K562 (cell line): ENCODE measurements around the gene PPRC1. TPM values are rescaled to one million over a fixed set of nuclear protein-coding genes. Genes with fewer than 3 reads are reported as not detected.

Experiments used
- ATAC-seq: fragments of 200-7000 bp; cut with Tn5 transposase; 3 replicates; pipeline ENCODE4 v1.9.1; 2020; ENCODE audit warnings: moderate library complexity
- BruUV-seq: library from RNA; stranded (reverse); fragments of 400-500 nt; replicated peaks from 2 replicates; lab custom pipeline; 2021; lab: Mats Ljungman, UMichigan
- CTCF ChIA-PET: fragments of 300-600 bp; formaldehyde crosslinking; extraction: SDS; loops from one replicate; lab custom pipeline; 2021; ENCODE audit warnings: low intra/inter-chr PET ratio; lab: Yijun Ruan, JAX
- POLR2A ChIA-PET: fragments of 300-600, 350-650 bp; sonication (Branson Sonifier 250); formaldehyde crosslinking; extraction: SDS; loops from one replicate; lab custom pipeline; 2021; ENCODE audit warnings: antibody characterized with exemption, inconsistent platforms; lab: Yijun Ruan, JAX
- DNase-seq, 4 experiments: peaks; one replicate each; pipeline versions ENCODE4 v3.0.0 to v3.0.0-alpha.2; 2011 to 2018; ENCODE audit warnings: low spot score in 3 of 4, mixed read lengths in 3 of 4; ENCODE audit errors: extremely low read depth in 1 of 4
- FAIRE-seq: peaks from 2 replicates; lab custom pipeline; 2011; peaks lifted over from hg19 to GRCh38; lab: Jason Lieb, UNC
- H2AFZ ChIP-seq: 2 replicates; pipeline ENCODE4 v1.6.0; 2011; ENCODE audit warnings: low read depth, low read length, control low read depth, inconsistent platforms
- H3K27ac ChIP-seq: fragments of 200-600 bp; 3 replicates; pipeline ENCODE4 v1.8.0; 2011; ENCODE audit warnings: low read depth, mild to moderate bottlenecking, control low read depth, inconsistent platforms, low read length, moderate library complexity, mixed read lengths; ENCODE audit errors: extremely low read depth
- H3K27me3 ChIP-seq, 2 experiments: fragments of 300-600 bp in 1 of 2; 2 replicates in 1 of 2; 3 replicates in 1 of 2; pipeline versions ENCODE4 v1.6.0 to v1.8.0; 2011; ENCODE audit warnings: inconsistent platforms in 2 of 2, low read length in 2 of 2, mild to moderate bottlenecking in 1 of 2, mixed read lengths in 1 of 2, moderate library complexity in 1 of 2; ENCODE audit not compliant: control insufficient read depth in 2 of 2, insufficient read depth in 2 of 2
- H3K36me3 ChIP-seq: fragments of 300-600 bp; 3 replicates; pipeline ENCODE4 v1.8.0; 2011; ENCODE audit warnings: mild to moderate bottlenecking, low read length, inconsistent platforms; ENCODE audit not compliant: control insufficient read depth, insufficient read depth
- H3K4me1 ChIP-seq, 2 experiments: fragments of 200-600 bp in 1 of 2; replicated peaks in 1 of 2; 2 replicates in 1 of 2; 3 replicates in 1 of 2; pipeline versions ENCODE4 v1.5.1 to v1.8.0; 2011; ENCODE audit warnings: inconsistent platforms in 2 of 2, low read length in 2 of 2, mild to moderate bottlenecking in 1 of 2, mixed read lengths in 1 of 2, moderate library complexity in 1 of 2; ENCODE audit not compliant: control insufficient read depth in 2 of 2, insufficient read depth in 2 of 2
- H3K4me2 ChIP-seq: 2 replicates; pipeline ENCODE4 v1.6.1; 2011; ENCODE audit warnings: low read length, control low read depth, inconsistent platforms, mixed read lengths; ENCODE audit not compliant: insufficient read depth
- H3K4me3 ChIP-seq: fragments of 200-600 bp; sonication (generic), shearing (Covaris generic); 2 replicates; pipeline ENCODE4 v1.5.1; 2016; ENCODE audit warnings: control low read depth, inconsistent platforms
- H3K79me2 ChIP-seq: fragments of 200-600 bp; 3 replicates; pipeline ENCODE4 v1.8.0; 2011; ENCODE audit warnings: low read length, inconsistent platforms; ENCODE audit not compliant: control insufficient read depth, insufficient read depth
- H3K9ac ChIP-seq, 2 experiments: 2 replicates each; pipeline versions ENCODE4 v1.6.0 to v1.6.1; 2011; ENCODE audit warnings: low read depth in 2 of 2, low read length in 2 of 2, control low read depth in 1 of 2, inconsistent platforms in 1 of 2, mild to moderate bottlenecking in 1 of 2, mixed read lengths in 1 of 2; ENCODE audit not compliant: insufficient read depth in 1 of 2
- H3K9me1 ChIP-seq: one replicate; pipeline ENCODE4 v1.6.0; 2011; ENCODE audit warnings: inconsistent platforms, mild to moderate bottlenecking, low read length, moderate library complexity; ENCODE audit not compliant: control insufficient read depth, insufficient read depth
- H3K9me3 ChIP-seq: replicated peaks from 2 replicates; pipeline ENCODE4 v1.5.1; 2011; ENCODE audit warnings: low read depth, low read length, inconsistent platforms; ENCODE audit not compliant: control insufficient read depth, insufficient read depth
- H4K20me1 ChIP-seq: replicated peaks from 2 replicates; pipeline ENCODE4 v1.6.1; 2011; ENCODE audit warnings: low read length, inconsistent platforms, mixed read lengths; ENCODE audit not compliant: control insufficient read depth, insufficient read depth
- ETS1 ChIP-seq: conservative IDR thresholded peaks from 2 replicates; pipeline ENCODE4 v1.6.1; 2011; ENCODE audit warnings: low read depth, mild to moderate bottlenecking, low read length; ENCODE audit not compliant: control insufficient read depth
- MEF2A ChIP-seq: IDR thresholded peaks from 2 replicates; pipeline ENCODE4 v1.6.1; 2011; ENCODE audit warnings: low read depth, mild to moderate bottlenecking, low read length, moderate library complexity; ENCODE audit not compliant: control insufficient read depth
- NBN ChIP-seq: fragments of 450-650 bp; IDR thresholded peaks from 2 replicates; pipeline ENCODE4 v1.6.1; 2016; ENCODE audit warnings: low read depth, mild to moderate bottlenecking
- SPI1 ChIP-seq: IDR thresholded peaks from 2 replicates; pipeline ENCODE4 v1.6.1; 2011; ENCODE audit warnings: low read depth, low read length, control low read depth, borderline replicate concordance
- SRSF1 ChIP-seq: fragments of 200-400 bp; formaldehyde crosslinking; IDR thresholded peaks from 2 replicates; pipeline ENCODE4 v1.6.1; 2017; ENCODE audit warnings: mild to moderate bottlenecking, low read depth, low read length, moderate library complexity
- SRSF9 ChIP-seq: fragments of 200-400 bp; formaldehyde crosslinking; IDR thresholded peaks from 2 replicates; pipeline ENCODE4 v1.6.1; 2017; ENCODE audit warnings: low read depth, low read length, borderline replicate concordance
- TAF15 ChIP-seq: fragments of 200-400 bp; formaldehyde crosslinking; IDR thresholded peaks from 2 replicates; pipeline ENCODE4 v1.6.1; 2017; ENCODE audit warnings: mild to moderate bottlenecking, low read depth, low read length, moderate library complexity
- TBP ChIP-seq: optimal IDR thresholded peaks from 2 replicates; pipeline ENCODE3; 2011; ENCODE audit warnings: low read depth, low read length, improper control_type of control experiment
- TFE3 ChIP-seq: fragments of 450-650 bp; formaldehyde crosslinking; IDR thresholded peaks from 2 replicates; pipeline ENCODE4 v1.4.0; 2020; ENCODE audit warnings: mild to moderate bottlenecking, mixed read lengths
- ZBTB8A ChIP-seq: fragments of 450-650 bp; IDR thresholded peaks from 2 replicates; pipeline ENCODE4 v1.6.1; 2018; ENCODE audit warnings: mild to moderate bottlenecking, moderate library complexity; ENCODE audit not compliant: partially characterized antibody
- ZNF217 ChIP-seq: sonication (generic); formaldehyde crosslinking; IDR thresholded peaks from 2 replicates; pipeline ENCODE4 v1.8.0; 2022; ENCODE audit warnings: mild to moderate bottlenecking, missing genetic modification reagents
- ZNF41 ChIP-seq: fragments of 250-450 bp; sonication (Bioruptor Pico); conservative IDR thresholded peaks from 2 replicates; pipeline ENCODE4 v1.4.0; 2020; ENCODE audit warnings: mild to moderate bottlenecking
- WGBS: fragments of 100-300 bp; shearing (Covaris generic); methylation state at CpG from one replicate; pipeline ENCODE4 v1.1.6; 2016; ENCODE audit warnings: low coverage, mixed read lengths; ENCODE audit not compliant: insufficient coverage; ENCODE audit errors: missing lambda C conversion rate; 5-methylcytosine and 5-hydroxymethylcytosine counted together
- in situ Hi-C: fragments of 300-500 bp; cut with MboI; formaldehyde crosslinking; loops from 4 replicates; pipeline ENCODE4 v1.15.0; 2018; ENCODE audit warnings: inconsistent platforms, mixed read lengths
- intact Hi-C: fragments of 100-400 bp; cut with micrococcal nuclease; formaldehyde crosslinking; loops from 2 replicates; pipeline ENCODE4 v1.14.2; 2022
- polyA plus RNA-seq, 8 experiments: library from polyadenylated mRNA; depleted of rRNA in 4 of 8; stranded (reverse) in 5 of 8; unstranded in 3 of 8; fragments of >200 nt; fragmentation: Nextera tagmentation in 2 of 8; fragmentation: Illumina TruSeq in 1 of 8; extraction: Ambion mirVana in 2 of 8; extraction: Trizol in 1 of 8; gene quantifications; 2 replicates each; pipeline versions ENCODE4 v1.2.1 to v1.2.3, GENCODE V29; 2011 to 2014; ENCODE audit warnings: inconsistent platforms in 1 of 8, missing spikeins in 1 of 8
- total RNA-seq, 7 experiments: library from RNA; depleted of rRNA in 6 of 7; stranded (reverse); fragments of >200 nt in 6 of 7; fragmentation: Illumina TruSeq in 2 of 7; extraction: Trizol in 2 of 7; gene quantifications; 2 replicates each; pipeline versions ENCODE4 v1.2.1 to v1.2.3, GENCODE V29; 2011 to 2021; ENCODE audit warnings: low replicate concordance in 1 of 7
- TF ChIP-seq, protein P1 (sequence below): fragments of 250-450 bp; sonication (Bioruptor Pico); IDR thresholded peaks from 2 replicates; pipeline ENCODE4 v1.5.1; 2021; ENCODE audit warnings: mild to moderate bottlenecking
- TF ChIP-seq, protein P2 (sequence below): fragments of 450-650 bp; formaldehyde crosslinking; IDR thresholded peaks from 2 replicates; pipeline ENCODE4 v1.4.0; 2022; ENCODE audit warnings: missing genetic modification characterization

PPRC1 gene
- total and polyA plus RNA-seq, 9 of the 15 experiments (the other 6 are each of a cell fraction or from before 2014, with no cell fraction given), result 8.5 to 47.1 (median 16.2) TPM

DNA sequence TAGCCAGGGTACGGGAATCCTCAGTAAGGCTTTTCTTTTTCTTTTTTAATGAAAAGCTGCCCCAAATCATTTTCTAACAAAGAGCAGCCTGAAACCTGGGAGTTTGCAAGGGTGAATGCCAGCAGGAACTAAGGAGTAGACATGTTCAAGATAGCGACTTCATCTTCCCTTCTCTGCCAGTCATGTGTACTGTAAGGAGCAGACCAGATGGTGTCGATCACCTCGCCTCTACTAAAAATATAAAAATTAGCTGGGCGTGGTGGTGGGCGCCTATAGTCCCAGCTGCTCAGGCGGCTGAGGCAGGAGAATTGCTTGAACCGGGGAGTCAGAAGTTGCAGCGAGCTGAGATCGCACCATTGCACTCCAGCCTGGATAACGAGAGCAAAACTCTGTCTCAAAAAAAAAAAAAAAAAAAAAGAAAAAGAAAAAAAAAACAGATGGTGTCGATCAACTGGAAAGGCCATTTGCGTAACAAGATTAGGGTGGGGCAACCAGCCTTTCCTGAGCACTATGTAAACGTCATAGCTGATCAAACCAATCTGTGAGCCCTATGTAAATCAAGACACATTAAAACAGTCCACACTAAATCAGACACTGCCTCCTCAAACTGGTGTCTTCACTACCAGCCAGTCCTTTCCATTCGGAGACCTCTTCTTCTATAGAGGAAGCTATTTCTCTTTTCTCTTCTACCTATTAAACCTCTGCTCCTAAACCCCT, 53.1 kb downstream of the PPRC1 start (continued):
- TF ChIP-seq ETS1 (no peak), ZBTB8A (no peak)

DNA sequence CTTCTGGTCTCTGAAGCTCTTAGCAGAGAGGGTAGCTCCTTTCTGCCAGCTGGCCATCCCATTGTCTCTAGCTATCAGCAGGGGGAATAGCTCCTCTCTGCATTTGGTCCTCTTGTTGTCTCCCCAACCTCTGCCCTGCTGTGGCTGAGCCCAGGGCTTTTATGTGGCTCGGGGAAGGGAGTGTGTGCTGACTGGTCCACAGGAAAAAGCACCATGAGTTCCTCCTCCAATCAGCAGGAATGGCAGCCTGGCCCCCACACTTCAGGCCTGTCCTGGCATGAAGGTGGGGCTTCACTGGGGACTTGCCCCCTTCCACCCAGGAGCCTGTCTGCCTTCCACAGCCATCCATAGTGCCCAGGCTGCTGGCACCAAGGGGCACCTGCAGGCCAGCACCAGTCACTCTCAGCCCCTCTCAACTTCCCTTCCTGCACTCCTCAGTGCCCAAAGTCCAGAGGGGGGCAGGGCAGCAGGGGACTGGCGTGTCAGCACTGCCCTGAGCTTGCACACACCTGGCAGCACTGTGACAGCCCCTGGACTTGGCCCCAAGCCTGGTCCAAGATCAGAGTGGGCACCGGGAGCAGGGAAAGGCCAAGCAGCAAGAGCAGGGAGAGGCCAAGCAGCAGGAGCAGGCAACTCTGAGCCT, 55.6 kb downstream of the PPRC1 start:
- Histone ChIP-seq H4K20me1 (no peaks in the 10 kb centered on the region), H2AFZ (no peak overlapping the region), H3K27me3 (no peaks in the 10 kb centered on the region), H3K36me3 (no peaks in the 10 kb centered on the region), H3K4me2 (no peak overlapping the region), H3K27ac (no peak overlapping the region), H3K9ac (no peak overlapping the region), H3K9me1 (no peaks in the 10 kb centered on the region), H3K4me3 (no peak overlapping the region), H3K4me1 (no peaks in the 10 kb centered on the region), H3K79me2 (no peaks in the 10 kb centered on the region), H3K9me3 (peaks cover 6% of the 10 kb centered on the region)
- 0% methylated on average over 2 of the region's 3 CpGs for WGBS
- in situ Hi-C loops, result no loop called here
- ATAC-seq, result no peak
- BruUV-seq, result no TSS peak
- DNase-seq, result no peak
- CTCF ChIA-PET, result no interaction called here
- intact Hi-C loops, result no loop called here
- POLR2A ChIA-PET, result interaction anchor here (1.3 kb wide), 1 partner anchor 19 kb away, joined by 4 read pairs; no protein-coding TSS in a partner anchor
- no peak for FAIRE-seq
- no peak for TF ChIP-seq MEF2A
- TF ChIP-seq TBP, result no peak
- TF ChIP-seq ZNF217 (CRISPR knock-in tag), result no peak
- TF ChIP-seq SRSF1, result no peak
- TF ChIP-seq NBN, result no peak
- no peak for TF ChIP-seq SRSF9
- TF ChIP-seq, protein P1, sequence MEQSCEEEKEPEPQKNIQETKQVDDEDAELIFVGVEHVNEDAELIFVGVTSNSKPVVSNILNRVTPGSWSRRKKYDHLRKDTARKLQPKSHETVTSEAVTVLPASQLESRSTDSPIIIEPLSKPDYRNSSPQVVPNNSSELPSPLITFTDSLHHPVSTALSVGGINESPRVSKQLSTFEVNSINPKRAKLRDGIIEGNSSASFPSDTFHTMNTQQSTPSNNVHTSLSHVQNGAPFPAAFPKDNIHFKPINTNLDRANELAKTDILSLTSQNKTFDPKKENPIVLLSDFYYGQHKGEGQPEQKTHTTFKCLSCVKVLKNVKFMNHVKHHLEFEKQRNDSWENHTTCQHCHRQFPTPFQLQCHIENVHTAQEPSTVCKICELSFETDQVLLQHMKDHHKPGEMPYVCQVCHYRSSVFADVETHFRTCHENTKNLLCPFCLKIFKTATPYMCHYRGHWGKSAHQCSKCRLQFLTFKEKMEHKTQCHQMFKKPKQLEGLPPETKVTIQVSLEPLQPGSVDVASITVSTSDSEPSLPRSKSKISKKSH (CRISPR knock-in tag), result no peak
- no peak for TF ChIP-seq SPI1
- TF ChIP-seq TFE3, result no peak
- no peak for TF ChIP-seq ZNF41 (CRISPR knock-in tag)
- TF ChIP-seq, protein P2, sequence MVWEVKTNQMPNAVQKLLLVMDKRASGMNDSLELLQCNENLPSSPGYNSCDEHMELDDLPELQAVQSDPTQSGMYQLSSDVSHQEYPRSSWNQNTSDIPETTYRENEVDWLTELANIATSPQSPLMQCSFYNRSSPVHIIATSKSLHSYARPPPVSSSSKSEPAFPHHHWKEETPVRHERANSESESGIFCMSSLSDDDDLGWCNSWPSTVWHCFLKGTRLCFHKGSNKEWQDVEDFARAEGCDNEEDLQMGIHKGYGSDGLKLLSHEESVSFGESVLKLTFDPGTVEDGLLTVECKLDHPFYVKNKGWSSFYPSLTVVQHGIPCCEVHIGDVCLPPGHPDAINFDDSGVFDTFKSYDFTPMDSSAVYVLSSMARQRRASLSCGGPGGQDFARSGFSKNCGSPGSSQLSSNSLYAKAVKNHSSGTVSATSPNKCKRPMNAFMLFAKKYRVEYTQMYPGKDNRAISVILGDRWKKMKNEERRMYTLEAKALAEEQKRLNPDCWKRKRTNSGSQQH (CRISPR knock-in tag), result no peak
- TF ChIP-seq TAF15, result no peak
